HG03469 (cell line): ENCODE results near the gene STPG3.
A peak's percentile ranks its signal among the peaks of the same experiment; 100 is the strongest.

ENCODE experiments used
- ATAC-seq: cut with Tn5 transposase; IDR thresholded peaks from one replicate; pipeline ENCODE4 v1.9.1; 2021; ENCODE audit warnings: mild to moderate bottlenecking, moderate library complexity, moderate number of reproducible peaks; ENCODE audit not compliant: unreplicated experiment

STPG3 gene

DNA sequence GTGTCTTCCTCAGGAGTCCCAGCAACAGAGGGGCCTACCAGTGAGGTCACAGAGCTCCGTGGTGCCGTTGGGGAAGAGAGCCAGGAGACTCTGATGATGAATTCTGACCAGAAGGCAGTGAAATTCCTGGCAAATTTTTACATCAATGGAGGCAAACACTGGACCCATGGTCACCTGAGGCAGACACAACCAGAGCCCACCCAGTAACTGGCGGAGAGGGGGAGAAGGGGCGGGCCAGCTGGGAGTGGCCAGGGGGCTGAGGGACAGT is at the start of gene STPG3:
Gene STPG3, plus strand, starts transcription at position 93 of the 268 bp plus-strand sequence. Its CDS starts 1 bp downstream, at position 94.
- ATAC-seq = no peak

DNA sequence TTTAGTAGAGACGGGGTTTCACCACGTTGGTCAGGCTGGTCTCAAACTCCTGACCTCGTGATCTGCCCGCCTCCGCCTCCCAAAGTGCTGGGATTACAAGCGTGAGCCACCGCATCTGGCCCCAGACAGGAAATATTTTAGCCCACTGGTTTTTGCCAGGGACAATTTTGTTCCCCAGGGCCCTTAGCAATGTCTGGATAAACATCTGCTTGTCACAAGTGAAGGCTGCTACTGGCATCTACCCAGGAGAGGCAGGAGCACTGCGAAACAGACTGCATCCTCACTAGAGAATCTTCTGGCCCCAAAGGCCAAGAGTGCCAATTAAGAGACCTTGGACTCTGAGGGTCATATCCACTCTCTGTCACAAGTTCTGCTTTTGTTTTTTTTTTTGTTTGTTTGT is 48.1 kb upstream of the STPG3 start:
- ATAC-seq = no peak

DNA sequence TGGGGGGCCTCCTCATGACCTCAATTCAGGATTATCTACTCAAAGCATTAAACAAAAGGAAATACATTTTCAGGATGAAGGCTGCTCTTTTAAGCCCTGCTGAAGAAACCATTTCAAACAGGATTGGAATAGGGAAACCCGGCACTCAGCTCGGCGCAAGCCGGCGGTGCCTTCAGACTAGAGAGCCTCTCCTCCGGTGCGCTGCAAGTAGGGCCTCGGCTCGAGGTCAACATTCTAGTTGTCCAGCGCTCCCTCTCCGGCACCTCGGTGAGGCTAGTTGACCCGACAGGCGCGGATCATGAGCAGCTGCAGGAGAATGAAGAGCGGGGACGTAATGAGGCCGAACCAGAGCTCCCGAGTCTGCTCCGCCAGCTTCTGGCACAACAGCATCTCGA is 46.4 kb upstream of the STPG3 start:
- ATAC-seq = no peak

DNA sequence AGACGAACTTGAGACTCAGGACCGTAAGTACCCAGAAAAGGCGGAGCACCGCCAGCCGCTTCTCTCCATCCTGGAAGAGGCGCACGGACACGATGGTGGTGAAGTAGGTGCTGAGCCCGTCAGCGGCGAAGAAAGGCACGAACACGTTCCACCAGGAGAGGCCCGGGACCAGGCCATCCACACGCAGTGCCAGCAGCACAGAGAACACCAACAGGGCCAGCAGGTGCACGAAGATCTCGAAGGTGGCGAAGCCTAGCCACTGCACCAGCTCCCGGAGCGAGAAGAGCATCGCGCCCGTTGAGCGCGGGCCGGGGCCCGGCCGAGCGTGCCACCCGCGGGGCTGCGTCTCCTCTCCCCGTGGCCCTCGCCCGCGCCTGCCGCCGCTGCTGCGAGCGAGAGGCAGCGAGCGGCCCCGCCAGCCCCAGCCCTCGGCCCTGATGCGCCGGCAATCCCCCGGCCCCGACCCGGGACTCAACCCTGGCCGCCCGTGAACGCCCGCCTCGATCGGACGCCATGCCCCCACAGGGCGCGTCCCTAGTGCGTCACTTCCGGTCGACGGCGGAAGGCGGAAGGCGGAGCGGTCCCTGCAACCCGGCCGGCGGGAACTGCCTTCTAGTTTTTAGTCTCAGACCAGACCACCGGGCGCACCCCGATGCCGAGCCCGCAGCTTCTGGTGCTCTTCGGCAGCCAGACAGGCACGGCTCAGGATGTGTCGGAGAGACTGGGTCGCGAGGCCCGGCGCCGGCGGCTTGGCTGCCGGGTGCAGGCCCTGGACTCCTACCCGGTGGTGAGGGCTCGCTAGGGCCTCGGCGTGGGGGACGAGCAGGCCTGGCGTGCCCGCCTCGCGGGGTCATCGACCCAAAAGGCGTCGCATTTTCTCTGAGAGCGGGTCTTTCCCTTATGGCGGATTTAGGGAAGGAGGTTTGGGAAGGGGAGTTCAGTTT is 45.7 kb upstream of the STPG3 start, which contains the start of the genes NDOR1 and TMEM203:
Gene NDOR1, plus strand, starts transcription at position 575 of the 944 bp plus-strand sequence. Its CDS starts 78 bp downstream, at position 653.
Gene TMEM203, minus strand, starts transcription at position 523 of the 944 bp plus-strand sequence. Its CDS starts 234 bp downstream, at position 289.
- ATAC-seq = peak; percentile 36

DNA sequence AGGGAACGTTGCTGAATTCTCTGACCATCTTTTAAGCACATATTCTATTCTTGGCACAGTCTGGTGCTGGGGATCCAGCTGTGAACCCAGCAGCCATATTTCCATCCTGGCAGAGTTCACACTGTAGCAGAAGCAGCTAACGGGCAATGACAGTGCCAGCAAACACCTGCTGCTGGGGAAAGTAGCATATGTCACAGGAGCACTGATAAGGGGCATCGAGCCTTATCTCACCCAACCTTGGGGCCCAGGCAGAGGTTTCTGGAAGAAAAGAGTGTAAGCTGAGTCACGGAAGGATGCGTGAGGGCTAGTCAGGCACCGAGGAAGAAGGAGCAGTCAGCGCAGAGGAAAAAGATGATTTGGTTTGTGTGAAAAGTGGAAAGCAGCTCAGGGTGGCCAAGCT is 44.5 kb upstream of the STPG3 start:
- no peak for ATAC-seq

DNA sequence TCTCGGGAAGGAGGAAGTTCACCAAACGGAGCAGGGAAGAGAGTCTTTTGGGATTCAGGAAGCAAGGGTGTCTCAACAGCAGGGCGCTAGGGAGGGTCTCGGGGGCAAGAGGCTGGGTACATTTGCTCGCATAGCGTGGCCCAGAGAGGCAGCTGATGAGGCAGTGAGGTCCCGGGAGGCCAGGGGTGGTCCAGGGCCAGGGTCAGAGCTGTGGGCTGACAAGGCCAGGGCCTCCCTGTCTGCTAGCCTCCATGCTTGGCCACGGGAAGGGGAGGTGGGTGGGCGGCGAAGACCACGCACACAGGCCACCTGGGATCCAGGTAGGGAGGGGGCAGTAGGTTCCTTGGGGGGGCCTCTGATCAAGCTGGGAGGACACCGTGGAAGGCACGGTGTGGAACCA is 39.6 kb upstream of the STPG3 start:
- no peak for ATAC-seq

DNA sequence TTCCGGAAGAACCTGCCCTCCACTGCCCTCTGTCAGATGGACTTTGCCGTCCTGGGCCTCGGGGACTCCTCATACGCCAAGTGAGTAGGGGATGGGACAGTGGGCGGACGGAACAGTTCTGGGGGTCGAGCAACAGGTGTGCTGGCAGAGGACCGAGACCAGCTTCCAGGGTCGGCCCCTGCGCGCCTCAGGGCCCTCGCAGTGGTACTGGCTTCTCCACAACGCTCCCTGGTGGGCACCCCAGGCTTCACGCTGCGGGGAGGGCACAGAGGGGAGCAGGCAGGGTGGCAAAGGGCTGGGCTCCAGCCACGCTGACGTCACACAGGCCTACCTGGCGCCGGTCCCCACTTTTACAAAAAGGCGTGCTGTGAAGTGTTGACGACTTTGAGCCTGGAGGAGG is 38.6 kb upstream of the STPG3 start:
- ATAC-seq = no peak

DNA sequence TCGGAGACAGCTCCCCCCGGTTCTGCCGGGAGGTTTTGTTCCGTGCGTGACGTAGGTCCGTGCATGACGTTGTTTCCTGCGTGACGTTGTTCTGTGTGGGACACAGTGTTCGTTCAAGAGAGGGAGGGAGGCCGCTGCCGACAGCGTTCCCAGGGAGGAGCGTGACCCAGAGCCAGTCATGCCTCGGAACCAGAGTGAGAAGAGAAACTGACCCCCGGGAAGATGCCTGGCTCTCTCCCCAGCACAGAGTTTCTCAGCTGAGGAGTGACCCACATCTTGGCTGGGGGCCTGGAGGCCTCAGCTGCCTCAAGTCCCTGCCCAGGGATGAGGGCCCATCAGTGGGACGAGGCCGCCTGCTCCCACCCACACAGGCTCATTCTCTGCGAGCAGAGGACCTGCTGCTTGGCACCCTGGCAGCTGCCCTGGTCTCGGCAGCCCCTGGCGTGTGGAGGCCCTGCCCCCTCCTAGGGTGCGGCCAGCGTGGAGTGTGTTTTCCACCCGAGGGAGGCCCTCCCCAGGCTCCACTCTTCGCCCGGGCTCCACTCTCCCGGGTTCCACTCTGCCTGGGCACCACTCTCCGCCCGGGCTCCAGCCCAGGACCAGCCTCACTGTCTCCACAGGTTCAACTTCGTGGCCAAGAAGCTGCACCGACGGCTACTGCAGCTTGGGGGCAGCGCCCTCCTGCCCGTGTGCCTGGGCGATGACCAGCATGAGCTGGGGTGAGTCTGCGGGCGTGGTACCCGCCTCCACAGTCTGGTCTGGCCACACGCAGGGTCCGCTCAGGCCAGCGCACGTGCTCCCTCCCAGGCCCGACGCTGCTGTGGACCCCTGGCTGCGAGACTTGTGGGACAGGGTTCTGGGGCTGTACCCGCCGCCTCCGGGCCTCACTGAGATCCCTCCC is 37.7 kb upstream of the STPG3 start:
- ATAC-seq = no peak

DNA sequence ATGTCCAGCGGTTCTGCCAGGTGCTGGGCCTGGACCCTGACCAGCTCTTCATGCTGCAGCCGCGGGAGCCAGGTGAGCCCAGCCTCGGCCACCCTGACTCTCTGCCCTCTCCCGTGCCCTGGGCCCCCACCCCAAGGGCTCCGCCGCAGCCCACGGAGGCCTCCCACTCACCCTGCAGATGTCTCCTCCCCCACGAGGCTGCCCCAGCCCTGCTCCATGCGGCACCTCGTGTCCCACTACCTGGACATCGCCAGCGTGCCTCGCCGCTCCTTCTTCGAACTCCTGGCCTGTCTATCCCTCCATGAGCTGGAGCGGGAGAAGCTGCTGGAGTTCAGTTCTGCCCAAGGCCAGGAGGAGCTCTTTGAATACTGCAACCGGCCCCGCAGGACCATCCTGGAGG is 36.5 kb upstream of the STPG3 start:
- no peak for ATAC-seq

DNA sequence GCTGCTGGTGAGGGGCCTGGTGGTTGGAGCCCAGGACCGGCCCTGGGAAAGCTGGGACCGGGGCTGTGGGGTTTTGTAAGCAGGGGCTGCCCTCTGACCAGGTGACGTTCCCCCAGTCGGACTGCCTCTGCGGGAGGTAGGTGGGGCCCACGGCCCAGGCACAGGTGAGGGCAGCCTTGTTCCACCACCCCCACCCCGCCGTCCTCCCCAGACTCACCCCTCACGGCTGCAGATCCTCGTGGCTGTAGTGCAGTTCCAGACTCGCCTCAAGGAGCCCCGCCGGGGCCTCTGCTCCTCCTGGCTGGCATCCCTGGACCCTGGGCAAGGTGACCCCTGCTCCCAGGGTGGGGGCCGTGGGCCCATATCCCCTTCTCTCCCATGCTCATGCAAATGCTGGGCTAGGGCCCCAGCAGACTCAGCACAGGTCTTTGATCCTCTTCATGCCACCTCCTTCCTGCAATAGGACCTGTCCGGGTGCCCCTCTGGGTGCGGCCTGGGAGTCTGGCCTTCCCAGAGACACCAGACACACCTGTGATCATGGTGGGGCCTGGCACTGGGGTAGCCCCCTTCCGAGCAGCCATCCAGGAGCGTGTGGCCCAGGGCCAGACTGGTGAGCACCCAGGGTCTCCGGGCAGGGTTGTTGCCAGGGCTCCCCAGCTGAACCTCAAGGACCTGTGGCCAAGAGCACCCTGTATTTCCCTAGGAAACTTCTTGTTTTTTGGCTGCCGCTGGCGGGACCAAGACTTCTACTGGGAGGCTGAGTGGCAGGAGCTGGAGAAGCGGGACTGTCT is 35.7 kb upstream of the STPG3 start:
- no peak for ATAC-seq

DNA sequence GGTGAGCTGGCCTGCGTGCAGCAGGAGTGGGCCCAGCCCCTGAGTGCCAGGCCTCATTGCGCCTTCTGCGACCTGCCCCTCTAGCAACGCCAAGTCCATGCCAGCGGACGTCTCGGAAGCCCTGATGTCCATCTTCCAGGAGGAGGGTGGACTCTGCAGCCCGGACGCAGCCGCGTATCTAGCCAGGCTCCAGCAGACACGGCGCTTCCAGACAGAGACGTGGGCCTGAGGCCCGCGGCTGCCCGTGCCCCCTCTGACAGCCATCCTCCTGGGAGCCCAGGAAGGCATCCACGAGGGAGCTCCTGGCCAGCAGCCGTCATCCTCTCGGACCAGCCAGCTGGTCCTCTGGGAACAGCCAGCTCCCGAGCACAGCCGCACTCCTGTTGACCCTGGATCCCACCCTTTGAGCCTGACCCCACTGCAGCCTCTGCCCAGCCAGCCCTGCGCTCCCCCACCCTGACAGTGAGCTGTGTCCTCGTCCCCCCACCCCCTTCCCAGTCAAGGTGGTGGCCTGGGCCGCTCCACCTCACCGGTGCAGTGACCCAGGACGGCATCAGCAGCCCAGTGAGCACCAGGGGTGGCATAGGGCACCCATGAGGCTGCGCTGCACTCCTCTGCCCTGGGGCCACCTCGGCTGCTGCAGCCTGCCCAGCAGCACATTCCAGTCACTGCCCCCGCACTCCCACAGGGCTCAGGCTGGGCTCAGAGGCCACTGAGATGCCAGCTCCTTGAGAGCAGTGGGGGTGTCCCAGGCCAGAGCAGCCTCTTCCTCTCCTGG is 34.7 kb upstream of the STPG3 start:
- ATAC-seq = no peak

DNA sequence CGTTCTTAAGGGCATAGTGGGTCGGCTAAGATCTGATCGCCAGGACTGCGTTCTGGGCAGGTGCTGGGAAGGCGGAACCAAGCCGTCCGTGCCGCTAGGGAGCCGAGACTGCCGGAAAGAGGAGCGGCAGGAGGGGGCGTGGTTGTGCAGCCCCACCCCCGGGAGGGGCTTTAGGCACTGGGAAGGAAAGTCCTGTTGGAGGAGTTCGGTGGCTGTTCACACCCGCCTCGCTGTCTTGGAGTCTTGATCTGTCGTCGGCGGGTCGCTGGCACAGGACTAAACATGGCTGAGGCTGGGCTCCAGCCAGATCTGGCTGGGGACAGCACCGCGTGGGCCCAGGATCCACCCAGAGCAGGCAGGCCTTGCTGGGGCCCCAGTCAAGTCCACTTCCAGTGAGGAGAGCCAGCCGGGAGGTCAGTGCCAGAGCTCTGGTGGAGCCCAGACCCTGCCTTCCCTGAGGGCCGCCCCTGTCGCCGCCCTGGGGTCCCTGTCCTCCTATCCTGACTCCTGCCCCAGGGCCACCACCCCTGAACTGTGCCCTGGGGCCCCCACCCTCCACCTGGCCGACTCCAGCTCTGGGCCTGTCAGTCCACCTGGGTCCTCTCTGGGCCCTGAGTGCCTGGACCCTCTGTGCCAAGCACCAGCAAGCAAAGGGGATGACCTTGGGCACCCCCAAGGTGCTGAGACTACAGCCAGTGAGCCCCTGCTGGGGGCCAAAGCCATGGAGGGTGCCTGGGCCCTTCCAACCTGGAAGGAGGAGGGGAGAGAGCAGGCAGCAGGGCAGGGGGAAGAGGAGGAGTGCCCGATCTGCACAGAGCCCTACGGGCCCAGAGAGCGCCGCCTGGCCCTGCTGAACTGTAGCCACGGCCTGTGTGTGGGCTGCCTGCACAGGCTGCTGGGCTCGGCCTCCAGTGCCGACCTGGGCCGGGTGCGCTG is 33.5 kb upstream of the STPG3 start:
- ATAC-seq = no peak

DNA sequence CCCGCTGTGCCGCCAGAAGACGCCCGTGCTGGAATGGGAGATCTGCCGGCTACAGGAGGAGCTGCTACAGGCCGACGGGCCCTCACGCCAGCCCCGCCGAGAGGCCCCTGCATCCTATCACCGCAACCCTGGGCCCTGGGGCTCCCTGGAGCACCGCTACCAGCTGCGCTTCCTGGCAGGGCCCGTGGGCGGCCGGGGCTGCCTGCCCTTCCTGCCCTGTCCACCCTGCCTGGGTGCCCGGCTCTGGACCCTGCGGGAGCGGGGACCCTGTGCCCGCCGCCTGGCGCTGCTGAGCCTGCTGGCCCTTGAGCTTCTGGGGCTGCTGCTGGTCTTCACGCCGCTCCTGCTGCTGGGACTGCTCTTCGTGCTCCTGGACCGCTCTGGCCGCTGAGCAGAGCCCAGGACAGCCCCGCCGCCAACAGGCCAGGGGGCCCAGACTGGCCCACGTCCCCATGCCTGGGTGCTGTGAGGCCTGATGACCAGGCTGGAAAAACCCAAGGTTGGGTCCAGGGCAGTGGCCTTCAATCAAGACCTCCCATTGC is 32.8 kb upstream of the STPG3 start:
- ATAC-seq = no peak

DNA sequence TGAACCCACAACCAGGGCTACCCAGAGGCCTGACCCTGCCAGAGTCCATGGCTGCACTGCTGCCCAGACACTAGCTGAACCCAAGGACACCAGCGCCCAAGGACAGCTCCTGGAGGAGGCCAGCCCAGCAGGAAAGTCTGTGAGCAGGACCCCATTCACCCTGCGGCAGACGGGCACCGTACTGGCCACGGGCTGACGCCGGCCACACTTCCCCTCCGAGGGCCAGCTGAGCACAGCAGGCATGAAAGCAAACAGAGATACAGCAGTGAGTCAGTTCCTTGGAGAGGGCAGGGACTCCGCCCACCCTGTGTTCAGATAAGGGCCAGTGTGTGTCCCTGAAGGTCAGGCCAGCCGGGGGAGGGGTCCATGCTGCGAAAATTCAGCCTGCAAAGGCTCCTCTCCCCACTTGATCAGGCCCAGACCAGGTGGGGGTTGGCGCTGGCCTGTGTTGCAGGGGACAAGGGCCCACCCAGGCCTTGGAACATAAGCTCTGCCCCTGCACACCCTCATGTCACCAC is 32.3 kb upstream of the STPG3 start:
- no peak for ATAC-seq

DNA sequence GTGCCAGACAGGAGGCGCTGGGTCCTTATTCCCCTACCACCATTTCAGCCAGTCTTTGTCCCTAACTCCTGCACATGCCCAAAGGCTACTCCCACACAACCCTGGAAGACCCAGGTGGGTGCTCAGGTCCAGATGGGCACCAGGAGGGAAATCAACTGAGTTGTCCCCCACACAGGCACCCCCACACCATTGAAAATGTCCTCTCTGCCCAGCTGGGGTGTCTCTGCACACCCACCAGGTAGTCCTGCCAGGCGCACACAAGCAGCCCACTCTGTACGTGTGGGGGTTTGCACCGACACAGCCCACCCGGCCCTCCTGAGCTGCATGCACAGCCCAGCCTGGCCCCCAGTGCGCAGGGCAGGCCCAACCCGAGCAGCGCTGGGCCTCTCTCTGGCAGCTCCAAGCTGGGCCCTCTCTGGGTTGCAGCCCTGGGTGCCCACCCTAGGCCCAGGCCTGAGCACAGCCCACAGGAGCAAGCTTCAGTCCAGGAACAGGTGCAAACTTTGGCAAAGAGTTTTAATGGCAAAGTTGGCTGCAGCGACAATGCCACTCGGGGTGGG is 31.2 kb upstream of the STPG3 start:
- no peak for ATAC-seq

DNA sequence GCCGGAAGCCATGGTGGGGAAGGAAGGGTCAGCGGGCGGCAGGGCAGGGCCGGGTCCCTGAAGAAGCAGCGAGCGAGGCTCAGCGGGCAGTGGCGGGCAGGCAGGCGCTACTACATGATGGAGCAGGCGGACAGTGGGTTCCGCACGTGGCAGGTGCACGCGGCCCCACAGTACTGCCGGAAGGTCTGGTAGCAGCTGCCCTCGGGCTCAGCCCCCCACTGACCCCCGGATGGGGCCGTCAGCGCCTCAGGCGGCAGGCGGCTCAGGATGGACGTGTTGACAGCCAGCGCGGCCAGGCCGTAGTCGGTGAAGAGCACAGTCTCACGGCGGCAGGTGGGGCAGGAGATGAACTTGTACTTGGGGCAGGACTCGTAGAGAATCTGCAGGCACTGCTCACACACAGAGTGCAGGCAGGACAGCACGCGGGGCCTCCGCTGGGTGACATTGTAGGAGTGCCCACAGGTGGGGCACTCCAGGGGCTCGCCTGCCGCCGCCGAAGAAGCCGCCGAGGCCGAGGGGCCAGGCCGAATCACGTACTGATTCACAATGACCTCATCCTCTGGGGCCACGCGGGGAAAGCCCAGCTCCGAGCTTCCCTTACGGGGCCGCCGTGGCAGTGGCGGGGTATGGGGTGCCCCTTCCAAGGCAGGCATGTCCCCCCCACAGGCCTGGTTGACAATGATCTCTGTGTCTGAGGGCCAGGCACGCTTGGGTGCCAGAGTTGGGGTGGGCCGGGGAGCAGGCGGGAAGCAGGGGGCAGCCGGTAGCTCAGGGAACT is 30.6 kb upstream of the STPG3 start:
- ATAC-seq = no peak

DNA sequence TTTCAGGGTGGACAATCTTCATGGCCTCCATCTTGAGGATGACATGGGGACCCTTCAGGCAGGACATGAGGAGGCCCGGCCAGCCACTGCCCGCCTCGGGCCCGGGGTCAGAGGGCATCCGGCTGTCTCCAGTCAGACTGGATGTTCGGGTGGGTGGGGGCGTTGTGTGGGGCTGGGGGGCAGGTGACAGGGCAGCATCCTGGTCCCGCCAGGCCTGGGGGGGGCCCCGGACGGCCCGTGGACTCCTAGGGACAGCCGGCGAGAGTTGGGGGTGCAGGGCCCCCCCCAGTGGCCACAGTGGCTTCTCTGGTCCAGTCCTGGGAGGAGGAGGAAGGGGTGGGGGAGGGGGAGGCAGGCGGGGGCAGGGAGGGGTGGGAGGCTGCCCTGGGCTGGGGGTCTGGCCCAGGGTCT is 30.0 kb upstream of the STPG3 start:
- no peak for ATAC-seq
